Breast epithelium (tissue), 4 donors: ENCODE measurements around the gene ECEL1. TPM values are rescaled to one million over a fixed set of nuclear protein-coding genes. Genes with fewer than 3 reads are reported as not detected.
A peak's percentile ranks its signal among the peaks of the same experiment; 100 is the strongest.

Experiments used
- DNase-seq, 2 donors: peaks; one replicate each; pipeline ENCODE4 v3.0.0-alpha.2; 2019; ENCODE audit warnings: low spot score in 2 of 2
- H3K27ac ChIP-seq, 2 donors: fragments of 200-600 bp; sonication (generic) in 1 of 2; one replicate each; pipeline ENCODE4 v1.5.1; 2016 to 2019; ENCODE audit warnings: mild to moderate bottlenecking in 1 of 2
- H3K27me3 ChIP-seq, 2 donors: fragments of 200-600 bp; sonication (generic) in 1 of 2; one replicate each; pipeline versions ENCODE4 v1.5.1 to v1.6.0; 2017 to 2019; ENCODE audit warnings: control low read depth in 1 of 2, mild to moderate bottlenecking in 1 of 2
- H3K36me3 ChIP-seq: fragments of 200-600 bp; one replicate; pipeline ENCODE4 v1.5.1; 2019
- H3K4me1 ChIP-seq, 2 donors: fragments of 200-600 bp; sonication (generic); one replicate each; pipeline ENCODE4 v1.5.1; 2016 to 2019; ENCODE audit warnings: control low read depth in 1 of 2
- H3K4me3 ChIP-seq, 3 donors: fragments of 200-600 bp; sonication (generic); 1 replicate in 2 of 3; 2 replicates in 1 of 3; pipeline ENCODE4 v1.5.1; 2016 to 2019; ENCODE audit warnings: mild to moderate bottlenecking in 3 of 3, moderate library complexity in 2 of 3
- H3K9me3 ChIP-seq, 2 donors: fragments of 200-600 bp; sonication (generic) in 1 of 2; one replicate each; pipeline ENCODE4 v1.5.1; 2016 to 2019; ENCODE audit warnings: control low read depth in 1 of 2
- CTCF ChIP-seq, 3 donors: fragments of 450-650 bp; IDR thresholded peaks; one replicate each; pipeline ENCODE4 v1.5.1; 2016 to 2017; ENCODE audit warnings: antibody characterized with exemption in 3 of 3, mild to moderate bottlenecking in 3 of 3, moderate library complexity in 3 of 3
- POLR2A ChIP-seq: fragments of 450-650 bp; IDR thresholded peaks from one replicate; pipeline ENCODE4 v1.6.1; 2016; ENCODE audit warnings: antibody characterized with exemption, mild to moderate bottlenecking, moderate library complexity
- POLR2AphosphoS5 ChIP-seq, 3 donors: sonication (generic); formaldehyde crosslinking; IDR thresholded peaks; one replicate each; pipeline ENCODE4 v1.6.1; 2017; ENCODE audit warnings: antibody characterized with exemption in 3 of 3
- intact Hi-C: fragments of 100-400 bp; cut with DNase I; formaldehyde crosslinking; loops from one replicate; pipeline ENCODE4 v1.15.1; 2023; ENCODE audit warnings: low total_unique reads
- total RNA-seq, 3 donors: library from RNA; depleted of rRNA; stranded (reverse); fragments of >200 nt; gene quantifications; one replicate each; pipeline ENCODE4 v1.1.0, GENCODE V29; 2016

Gene ECEL1
- total RNA-seq, 3 donors from 2014 or later: 0.15 to 2.3 (median 0.48) TPM

- intact Hi-C loops: no loop called here
- H3K4me1 ChIP-seq: peaks cover 0 to 6% of the 10 kb centered on the region in 2 donors
- H3K27me3 ChIP-seq: peaks cover 0 to 11% of the 10 kb centered on the region in 2 donors
- no peaks in the 10 kb centered on the region for H3K9me3 ChIP-seq
- H3K4me3 ChIP-seq: peak overlapping the region; percentile 28 to 68 (median 56)
- H3K27ac ChIP-seq: no peak overlapping the region
- H3K36me3 ChIP-seq: no peaks in the 10 kb centered on the region
- peak in 1 of 2 donors; percentile 18 for DNase-seq
- TF ChIP-seq POLR2AphosphoS5 (IDR thresholded peaks at IDR 0.05): no peak
- TF ChIP-seq POLR2A: no peak
- TF ChIP-seq CTCF (IDR thresholded peaks at IDR 0.05): no peak
These were observed 15.5 kb upstream of the ECEL1 start for GRCh38 chr2:232502911-232503808.

- H3K9me3 ChIP-seq: no peaks in the 10 kb centered on the region
- peaks cover 0 to 11% of the 10 kb centered on the region in 2 donors for H3K27me3 ChIP-seq
- intact Hi-C loops: no loop called here
- no peak for TF ChIP-seq CTCF (IDR thresholded peaks at IDR 0.05)
- TF ChIP-seq POLR2AphosphoS5 (IDR thresholded peaks at IDR 0.05): no peak
- TF ChIP-seq POLR2A: no peak
- peak overlapping the region; percentile 28 to 68 (median 56) for H3K4me3 ChIP-seq
- DNase-seq: no peak
- H3K36me3 ChIP-seq: no peaks in the 10 kb centered on the region
- peaks cover 0 to 6% of the 10 kb centered on the region in 2 donors for H3K4me1 ChIP-seq
- no peak overlapping the region for H3K27ac ChIP-seq
These were observed 14.9 kb upstream of the ECEL1 start for GRCh38 chr2:232502511-232502910.

DNA sequence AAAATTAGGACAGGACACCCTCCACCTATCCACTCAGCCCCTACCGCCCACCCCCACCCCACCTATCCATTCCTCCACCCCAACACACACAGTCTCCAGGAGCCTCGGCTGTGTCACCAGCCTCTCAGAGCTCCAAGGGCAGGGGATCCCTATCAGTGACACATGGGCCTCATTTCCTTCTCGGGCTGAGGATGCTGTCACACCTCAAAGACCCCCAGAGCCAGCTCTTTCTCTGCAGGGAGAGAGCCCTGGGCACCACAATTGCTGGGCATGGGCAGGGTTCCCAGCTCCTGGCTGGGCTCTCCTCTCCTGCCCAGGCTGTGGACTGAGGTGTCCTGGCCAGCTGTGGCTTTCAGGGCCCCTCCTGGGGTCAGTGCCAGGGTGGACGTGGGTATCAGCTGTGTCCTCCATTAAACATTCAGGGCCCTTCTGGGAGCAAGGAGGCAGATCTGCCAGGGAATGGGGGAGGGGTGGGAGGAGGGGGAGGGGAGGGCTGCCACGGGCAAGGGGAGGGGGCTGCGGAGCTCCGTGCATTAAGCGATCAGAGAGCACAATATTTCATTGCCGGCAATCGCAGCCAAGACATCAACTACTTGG lies 14.3 kb upstream of the ECEL1 start:
- Histone ChIP-seq H3K9me3 (no peaks in the 10 kb centered on the region), H3K27ac (no peak overlapping the region), H3K27me3 (peaks cover 0 to 11% of the 10 kb centered on the region in 2 donors), H3K4me3 (no peak overlapping the region), H3K4me1 (peaks cover 0 to 6% of the 10 kb centered on the region in 2 donors), H3K36me3 (no peaks in the 10 kb centered on the region)
- no peak for DNase-seq
- intact Hi-C loops: no loop called here
- no peak for TF ChIP-seq POLR2AphosphoS5 (IDR thresholded peaks at IDR 0.05)
- TF ChIP-seq CTCF (IDR thresholded peaks at IDR 0.05): no peak
- TF ChIP-seq POLR2A: no peak

DNA sequence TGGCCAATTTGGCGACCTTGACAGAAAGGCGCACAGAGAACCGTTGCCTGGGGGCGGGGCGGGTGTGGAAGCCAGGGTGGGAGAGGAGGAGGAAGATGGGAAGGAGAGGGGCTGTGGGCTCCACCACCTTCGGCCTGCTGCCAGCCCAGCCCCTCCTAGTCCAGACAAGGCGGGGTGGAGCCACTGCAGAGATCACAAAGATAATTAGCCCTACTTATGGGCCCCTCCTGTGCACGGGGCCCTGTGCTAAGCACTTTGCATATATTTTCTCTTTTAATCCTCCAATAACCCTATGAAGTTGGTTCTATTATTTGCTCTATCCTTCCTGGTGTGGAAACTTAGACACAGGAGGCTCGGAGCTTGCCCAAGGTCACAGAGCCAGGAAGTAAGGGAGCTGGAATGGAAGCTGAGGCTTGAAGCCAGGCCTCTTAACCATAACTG lies 13.7 kb upstream of the ECEL1 start:
- no peaks in the 10 kb centered on the region for H3K9me3 ChIP-seq
- no peaks in the 10 kb centered on the region for H3K36me3 ChIP-seq
- TF ChIP-seq CTCF (IDR thresholded peaks at IDR 0.05) (no peak), POLR2A (no peak), POLR2AphosphoS5 (IDR thresholded peaks at IDR 0.05) (no peak)
- H3K27ac ChIP-seq: no peak overlapping the region
- DNase-seq: no peak
- intact Hi-C loops: no loop called here
- peaks cover 0 to 6% of the 10 kb centered on the region in 2 donors for H3K4me1 ChIP-seq
- no peak overlapping the region for H3K4me3 ChIP-seq
- H3K27me3 ChIP-seq: peaks cover 0 to 11% of the 10 kb centered on the region in 2 donors

GRCh38 chr2:232498452-232498851 lies 10.8 kb upstream of the ECEL1 start:
- H3K4me1 ChIP-seq: peaks cover 0 to 3% of the 10 kb centered on the region in 2 donors
- no peak overlapping the region for H3K4me3 ChIP-seq
- peaks cover 0 to 4% of the 10 kb centered on the region in 2 donors for H3K27me3 ChIP-seq
- intact Hi-C loops: no loop called here
- no peak for DNase-seq
- no peaks in the 10 kb centered on the region for H3K36me3 ChIP-seq
- no peaks in the 10 kb centered on the region for H3K9me3 ChIP-seq
- no peak for TF ChIP-seq CTCF (IDR thresholded peaks at IDR 0.05)
- TF ChIP-seq POLR2A: no peak
- TF ChIP-seq POLR2AphosphoS5 (IDR thresholded peaks at IDR 0.05): no peak
- no peak overlapping the region for H3K27ac ChIP-seq
